Mammary epithelial cell (primary cell): ENCODE measurements around the gene GCFC2.

ENCODE experiments used
- EZH2 ChIP-seq: IDR thresholded peaks from 2 replicates; pipeline ENCODE4 v1.6.1; 2012; ENCODE audit warnings: low read length, inconsistent platforms, borderline replicate concordance
- TF ChIP-seq, protein P1 (sequence below), 2 donors: IDR thresholded peaks in 1 of 2; conservative IDR thresholded peaks in 1 of 2; 2 replicates each; pipeline ENCODE4 v1.5.1; 2011 to 2012; ENCODE audit warnings: inconsistent platforms in 2 of 2, low read length in 2 of 2, mild to moderate bottlenecking in 2 of 2, control low read depth in 1 of 2, low read depth in 1 of 2; ENCODE audit not compliant: insufficient read depth in 1 of 2; ENCODE audit errors: extremely low read depth in 1 of 2

DNA sequence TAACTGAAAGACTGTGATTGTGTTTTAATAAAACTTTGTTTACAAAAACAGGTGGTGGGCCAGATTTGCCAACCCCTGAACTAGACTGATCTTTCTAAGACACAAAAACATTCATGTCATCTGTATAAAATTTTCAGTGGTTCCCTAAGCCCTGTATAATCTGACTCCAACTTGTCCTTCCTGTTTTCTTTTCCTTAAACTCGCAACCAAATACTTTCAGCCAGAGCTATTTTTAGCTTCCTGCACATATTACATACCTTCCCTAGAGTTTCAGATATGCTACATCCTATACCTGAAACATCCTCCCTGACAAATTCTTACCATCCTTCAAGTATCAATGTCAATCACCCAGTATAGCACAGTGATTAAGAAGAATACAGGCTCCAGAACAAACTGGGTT is 4.8 kb downstream of the GCFC2 start:
- TF ChIP-seq, protein P1, sequence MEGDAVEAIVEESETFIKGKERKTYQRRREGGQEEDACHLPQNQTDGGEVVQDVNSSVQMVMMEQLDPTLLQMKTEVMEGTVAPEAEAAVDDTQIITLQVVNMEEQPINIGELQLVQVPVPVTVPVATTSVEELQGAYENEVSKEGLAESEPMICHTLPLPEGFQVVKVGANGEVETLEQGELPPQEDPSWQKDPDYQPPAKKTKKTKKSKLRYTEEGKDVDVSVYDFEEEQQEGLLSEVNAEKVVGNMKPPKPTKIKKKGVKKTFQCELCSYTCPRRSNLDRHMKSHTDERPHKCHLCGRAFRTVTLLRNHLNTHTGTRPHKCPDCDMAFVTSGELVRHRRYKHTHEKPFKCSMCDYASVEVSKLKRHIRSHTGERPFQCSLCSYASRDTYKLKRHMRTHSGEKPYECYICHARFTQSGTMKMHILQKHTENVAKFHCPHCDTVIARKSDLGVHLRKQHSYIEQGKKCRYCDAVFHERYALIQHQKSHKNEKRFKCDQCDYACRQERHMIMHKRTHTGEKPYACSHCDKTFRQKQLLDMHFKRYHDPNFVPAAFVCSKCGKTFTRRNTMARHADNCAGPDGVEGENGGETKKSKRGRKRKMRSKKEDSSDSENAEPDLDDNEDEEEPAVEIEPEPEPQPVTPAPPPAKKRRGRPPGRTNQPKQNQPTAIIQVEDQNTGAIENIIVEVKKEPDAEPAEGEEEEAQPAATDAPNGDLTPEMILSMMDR (conservative IDR thresholded peaks at IDR 0.05 in 1 of 2, IDR thresholded peaks at IDR 0.05 in 1 of 2; ENCODE audit: extremely low read depth in 1 of 2, insufficient read depth in 1 of 2, low read depth in 1 of 2, low read length in 2 of 2), result no peak
- no peak for TF ChIP-seq EZH2
